ENCODE measurements around the gene CTSL.
A peak's percentile ranks its signal among the peaks of the same experiment; 100 is the strongest.

Gene CTSL

GRCh38 chr9:87682618-87683017 is 43.3 kb upstream of the CTSL start:
- no peak overlapping the region for H3K27ac ChIP-seq
- TF ChIP-seq, protein P1, sequence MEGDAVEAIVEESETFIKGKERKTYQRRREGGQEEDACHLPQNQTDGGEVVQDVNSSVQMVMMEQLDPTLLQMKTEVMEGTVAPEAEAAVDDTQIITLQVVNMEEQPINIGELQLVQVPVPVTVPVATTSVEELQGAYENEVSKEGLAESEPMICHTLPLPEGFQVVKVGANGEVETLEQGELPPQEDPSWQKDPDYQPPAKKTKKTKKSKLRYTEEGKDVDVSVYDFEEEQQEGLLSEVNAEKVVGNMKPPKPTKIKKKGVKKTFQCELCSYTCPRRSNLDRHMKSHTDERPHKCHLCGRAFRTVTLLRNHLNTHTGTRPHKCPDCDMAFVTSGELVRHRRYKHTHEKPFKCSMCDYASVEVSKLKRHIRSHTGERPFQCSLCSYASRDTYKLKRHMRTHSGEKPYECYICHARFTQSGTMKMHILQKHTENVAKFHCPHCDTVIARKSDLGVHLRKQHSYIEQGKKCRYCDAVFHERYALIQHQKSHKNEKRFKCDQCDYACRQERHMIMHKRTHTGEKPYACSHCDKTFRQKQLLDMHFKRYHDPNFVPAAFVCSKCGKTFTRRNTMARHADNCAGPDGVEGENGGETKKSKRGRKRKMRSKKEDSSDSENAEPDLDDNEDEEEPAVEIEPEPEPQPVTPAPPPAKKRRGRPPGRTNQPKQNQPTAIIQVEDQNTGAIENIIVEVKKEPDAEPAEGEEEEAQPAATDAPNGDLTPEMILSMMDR (IDR thresholded peaks at IDR 0.05) = no peak
- no peak for TF ChIP-seq ZFX (IDR thresholded peaks at IDR 0.05; ENCODE audit: borderline replicate concordance)

DNA sequence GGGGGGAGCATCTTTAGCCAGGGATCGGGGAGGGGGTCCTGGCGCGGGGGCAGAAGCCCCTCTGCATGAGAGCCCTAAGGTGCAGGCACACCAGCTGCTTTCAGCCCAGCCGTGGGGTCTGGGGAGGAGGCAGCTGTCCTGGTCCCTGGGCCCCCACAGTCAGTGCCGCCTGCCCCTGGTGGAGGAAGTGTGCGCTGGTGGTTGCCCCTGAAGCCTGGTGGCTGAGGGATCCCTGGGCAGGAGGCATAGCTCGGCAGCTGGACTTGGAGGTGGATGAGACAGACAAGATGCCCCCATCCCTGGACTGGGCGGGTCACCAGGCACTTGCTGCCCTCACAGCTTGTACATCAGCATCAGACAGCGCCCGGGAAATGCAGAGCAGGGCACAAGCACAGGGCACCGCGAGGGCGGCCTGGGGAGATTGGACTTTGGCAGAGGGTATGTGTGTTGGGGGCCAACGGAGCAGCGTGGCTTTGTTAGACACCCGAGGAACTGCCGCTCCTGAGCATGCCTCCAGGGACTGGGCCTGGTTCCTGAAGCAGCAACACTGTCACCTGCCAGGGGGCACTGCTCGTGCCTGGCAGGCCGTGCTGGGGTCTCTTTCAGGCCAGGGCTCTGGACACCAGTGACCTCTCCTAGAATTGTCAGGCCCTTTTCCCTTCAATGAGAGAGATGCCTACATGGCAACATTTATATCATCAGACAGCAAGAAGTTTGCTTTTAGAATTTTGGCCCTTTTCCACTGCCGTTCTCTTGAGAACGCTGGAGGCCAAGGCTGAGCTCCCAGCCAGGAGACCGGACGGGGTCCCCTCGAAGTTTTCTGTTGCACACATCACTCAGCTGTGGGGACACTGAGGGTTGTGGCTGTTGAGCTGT is 41.9 kb upstream of the CTSL start:
- no peak for TF ChIP-seq ZFX (IDR thresholded peaks at IDR 0.05; ENCODE audit: borderline replicate concordance)
- TF ChIP-seq, protein P1 (IDR thresholded peaks at IDR 0.05) = no peak
- no peak overlapping the region for H3K27ac ChIP-seq

DNA sequence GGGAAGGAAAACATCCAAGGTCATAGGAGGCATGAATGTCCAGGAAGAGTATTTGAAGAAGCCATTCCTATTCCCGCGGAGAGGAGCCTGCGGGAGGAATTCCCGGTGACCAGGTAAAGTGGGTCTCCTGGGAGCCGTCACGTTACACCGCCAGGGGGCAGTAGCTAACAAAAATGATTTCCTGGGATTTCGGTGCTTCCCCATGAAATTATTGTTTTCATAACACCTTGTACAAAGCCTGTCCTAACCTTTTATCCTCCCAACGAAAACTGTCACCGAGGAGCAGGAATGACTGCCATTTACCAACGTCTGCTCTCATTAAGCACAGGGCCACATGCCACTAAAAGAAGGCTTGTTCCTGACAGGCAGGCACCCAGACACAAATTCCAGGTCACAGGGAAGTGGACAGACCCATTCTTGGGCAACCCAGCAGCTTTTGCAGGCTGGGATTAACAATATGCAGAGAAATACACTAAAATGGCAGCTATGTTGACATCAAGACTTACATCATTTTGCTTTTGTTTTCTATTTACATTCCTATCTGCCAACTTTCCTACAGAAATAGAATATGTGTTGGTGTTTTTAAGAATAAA is 41.2 kb upstream of the CTSL start:
- no peak for TF ChIP-seq ZFX (IDR thresholded peaks at IDR 0.05; ENCODE audit: borderline replicate concordance)
- TF ChIP-seq, protein P1 (IDR thresholded peaks at IDR 0.05) = peak; percentile 85
- no peak overlapping the region for H3K27ac ChIP-seq

GRCh38 chr9:87685441-87685840 is 40.5 kb upstream of the CTSL start:
- no peak for TF ChIP-seq ZFX (IDR thresholded peaks at IDR 0.05; ENCODE audit: borderline replicate concordance)
- TF ChIP-seq, protein P1 (IDR thresholded peaks at IDR 0.05) = no peak
- no peak overlapping the region for H3K27ac ChIP-seq

DNA sequence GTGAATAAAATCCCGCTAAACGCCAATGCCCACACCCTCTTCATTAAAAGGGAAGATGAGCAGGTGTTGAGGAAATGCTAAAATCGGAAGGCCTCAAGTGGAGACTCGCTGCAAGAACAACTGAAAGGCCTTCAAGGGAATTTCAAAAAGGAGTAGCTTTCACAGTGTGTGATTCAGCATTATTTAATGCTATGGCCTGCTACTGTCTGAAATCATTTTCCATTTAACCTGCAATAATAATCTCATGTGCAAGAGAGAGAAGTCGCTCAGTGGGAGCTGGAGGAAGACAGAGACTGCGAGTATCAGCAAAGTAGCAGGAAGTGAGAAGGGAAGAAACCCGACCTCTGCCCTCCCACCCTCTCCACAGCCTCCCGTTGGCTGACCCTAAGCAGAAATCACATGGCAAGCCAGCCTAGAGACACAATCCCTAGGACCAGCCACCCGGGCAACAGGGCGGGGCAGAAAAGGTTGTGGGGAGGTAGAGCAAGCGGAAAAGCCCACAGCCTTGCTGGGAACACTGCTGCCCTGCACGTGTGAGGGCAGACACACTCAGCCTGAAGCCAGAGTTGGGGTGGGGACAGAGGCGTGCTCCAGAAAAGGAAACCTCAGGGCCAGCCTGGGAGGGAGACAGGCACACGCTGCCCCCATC is 39.9 kb upstream of the CTSL start:
- no peak overlapping the region for H3K27ac ChIP-seq
- no peak for TF ChIP-seq ZFX (IDR thresholded peaks at IDR 0.05; ENCODE audit: borderline replicate concordance)
- TF ChIP-seq, protein P1 (IDR thresholded peaks at IDR 0.05) = no peak

DNA sequence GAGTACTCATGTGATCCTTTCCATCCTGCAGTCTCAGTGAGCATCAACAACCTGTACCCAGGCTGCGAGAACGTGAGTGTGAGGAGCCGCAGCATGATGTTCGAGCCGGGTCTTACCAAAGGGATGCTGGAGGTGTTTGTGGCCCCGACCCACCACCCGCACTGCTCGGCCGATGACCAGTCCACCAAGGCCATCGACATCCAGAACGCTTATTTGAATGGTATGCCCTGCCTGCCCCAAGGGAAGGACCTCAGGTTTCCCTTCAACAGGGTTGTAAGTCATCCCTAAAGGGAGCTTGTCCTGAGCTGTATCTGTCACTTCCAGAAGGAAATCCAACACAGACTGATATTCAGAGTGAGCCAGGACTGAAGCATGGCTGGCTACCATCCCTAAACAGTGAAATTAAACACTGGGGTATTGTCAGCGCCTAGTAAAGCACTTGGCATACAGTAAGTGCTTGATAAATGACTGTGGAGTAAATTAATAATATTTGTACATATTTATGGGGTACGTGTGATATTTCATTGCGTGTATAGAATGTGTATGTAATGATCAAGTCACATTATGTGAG is 39.3 kb upstream of the CTSL start:
- no peak overlapping the region for H3K27ac ChIP-seq
- TF ChIP-seq, protein P1 (IDR thresholded peaks at IDR 0.05) = no peak
- TF ChIP-seq ZFX (IDR thresholded peaks at IDR 0.05; ENCODE audit: borderline replicate concordance) = no peak

Measured in 22Rv1 (cell line).